CD4-positive, alpha-beta T cell treated with Interleukin-10 for 1 hour (primary cell): Measurements from ENCODE around the gene INAFM1.

Experiments used
- DNase-seq: peaks from one replicate; pipeline ENCODE4 v3.0.0-alpha.2; 2020

Gene INAFM1

GRCh38 chr19:47312366-47313006, 37.8 kb downstream of the INAFM1 start:
- no peak for DNase-seq

GRCh38 chr19:47313754-47314295, 39.1 kb downstream of the INAFM1 start:
- DNase-seq: no peak

GRCh38 chr19:47315125-47315821, 40.6 kb downstream of the INAFM1 start:
- DNase-seq: peak; percentile 14

- no peak for DNase-seq
Observed at GRCh38 chr19:47316513-47316912, 41.8 kb downstream of the INAFM1 start.

GRCh38 chr19:47319923-47320871, 45.5 kb downstream of the INAFM1 start:
- DNase-seq: no peak

GRCh38 chr19:47321630-47322029, 46.9 kb downstream of the INAFM1 start:
- no peak for DNase-seq

- DNase-seq: no peak
Observed at GRCh38 chr19:47322058-47322457, 47.4 kb downstream of the INAFM1 start.

- no peak for DNase-seq
Observed at GRCh38 chr19:47323409-47323808, 48.7 kb downstream of the INAFM1 start.

- no peak for DNase-seq
Observed at GRCh38 chr19:47323872-47324271, 49.2 kb downstream of the INAFM1 start.

GRCh38 chr19:47324502-47324901, 49.8 kb downstream of the INAFM1 start:
- DNase-seq: no peak
